SK-N-MC (cell line): ENCODE data around the gene SIRT7.
A peak's percentile ranks its signal among the peaks of the same experiment; 100 is the strongest.

Experiments used
- DNase-seq: peaks from one replicate; pipeline ENCODE4 v3.0.0-alpha.2; 2011; ENCODE audit warnings: low read depth, low spot score
- H3K27ac ChIP-seq: fragments of 200-600 bp; sonication (generic); 2 replicates; pipeline ENCODE4 v1.5.1; 2016; ENCODE audit warnings: mixed run types
- H3K36me3 ChIP-seq: fragments of 200-600 bp; sonication (generic); 2 replicates; pipeline ENCODE4 v1.6.1; 2017; ENCODE audit warnings: antibody characterized with exemption, low read length, mixed read lengths; ENCODE audit not compliant: insufficient read depth
- H3K4me3 ChIP-seq: fragments of 200-600 bp; sonication (generic); 2 replicates; pipeline ENCODE4 v1.5.1; 2016
- H3K9ac ChIP-seq: fragments of 200-600 bp; sonication (generic); 2 replicates; pipeline ENCODE4 v1.8.0; 2017; ENCODE audit warnings: mixed run types, mixed read lengths; ENCODE audit not compliant: insufficient read length
- H3K9me3 ChIP-seq: fragments of 200-600 bp; sonication (generic); 2 replicates; pipeline ENCODE4 v1.6.1; 2017; ENCODE audit warnings: low read depth, mild to moderate bottlenecking, antibody characterized with exemption, low read length, moderate library complexity, mixed read lengths
- EZH2 ChIP-seq: fragments of 200-600 bp; sonication (generic); IDR thresholded peaks from one replicate; pipeline ENCODE4 v1.6.1; 2017; ENCODE audit warnings: antibody characterized with exemption
- FOXP2 ChIP-seq: optimal IDR thresholded peaks from 2 replicates; pipeline ENCODE3; 2011; ENCODE audit warnings: mild to moderate bottlenecking, moderate library complexity; ENCODE audit not compliant: insufficient read depth; ENCODE audit errors: extremely low read length, control extremely low read depth
- POLR2AphosphoS5 ChIP-seq: IDR thresholded peaks from 2 replicates; pipeline ENCODE4 v1.6.1; 2012; ENCODE audit warnings: mild to moderate bottlenecking, low read depth, low read length, borderline replicate concordance

SIRT7 gene

DNA sequence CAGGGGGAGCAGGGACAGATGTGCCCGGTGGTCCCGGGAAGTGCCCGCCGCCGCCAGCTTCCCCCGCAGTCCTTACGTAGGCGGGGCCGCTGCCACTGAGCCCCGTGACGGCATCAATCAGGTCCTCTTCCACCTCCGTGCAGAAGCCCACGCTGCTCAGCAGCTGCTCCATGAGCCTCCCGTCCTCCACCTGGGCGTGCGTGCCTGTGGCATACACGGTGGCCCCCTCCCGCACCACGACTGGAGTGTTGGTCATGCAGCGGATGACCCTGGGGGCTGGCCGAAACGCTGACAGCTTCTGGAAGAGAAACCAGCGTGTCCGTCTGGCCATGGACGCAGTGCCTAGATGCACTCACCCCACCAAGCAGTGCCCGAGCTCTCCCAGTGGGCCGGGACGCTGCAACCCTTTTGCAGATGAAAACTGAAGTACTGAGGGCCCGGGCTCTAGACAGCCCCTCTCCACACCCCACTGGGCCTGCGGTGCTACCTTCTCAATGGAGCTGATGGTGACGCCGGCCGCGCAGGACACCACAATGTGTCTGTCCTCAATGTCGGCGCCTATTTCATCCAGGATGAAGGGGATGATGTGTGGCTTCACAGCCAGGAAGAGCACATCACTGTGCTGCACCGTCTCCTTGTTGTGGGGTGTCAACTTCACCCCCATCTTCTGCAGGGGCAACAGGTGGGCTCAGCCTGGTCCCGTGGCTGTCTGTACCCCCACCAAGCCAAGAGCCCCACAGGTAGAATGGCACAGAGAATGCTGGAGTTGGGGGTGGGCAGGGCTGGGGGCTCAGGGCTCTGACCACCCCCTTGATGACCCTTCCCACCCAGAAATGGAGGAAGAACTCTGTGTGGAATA lies 17.1 kb upstream of the SIRT7 start:
- TF ChIP-seq FOXP2: no peak
- no peak for TF ChIP-seq EZH2
- TF ChIP-seq POLR2AphosphoS5: no peak
- Histone ChIP-seq H3K4me3 (no peak overlapping the region), H3K9me3 (no peaks in the 10 kb centered on the region), H3K36me3 (peaks cover 5% of the 10 kb centered on the region; the same call in 1 of the 2 replicates), H3K9ac (no peak overlapping the region), H3K27ac (no peak overlapping the region)
- DNase-seq: no peak

GRCh38 chr17:81934098-81934757 lies 16.3 kb upstream of the SIRT7 start:
- no peak for TF ChIP-seq POLR2AphosphoS5
- no peak for TF ChIP-seq EZH2
- TF ChIP-seq FOXP2: no peak
- Histone ChIP-seq H3K27ac (no peak overlapping the region), H3K9me3 (no peaks in the 10 kb centered on the region), H3K36me3 (peaks cover 5% of the 10 kb centered on the region; the same call in 1 of the 2 replicates), H3K4me3 (no peak overlapping the region), H3K9ac (no peak overlapping the region)
- no peak for DNase-seq

DNA sequence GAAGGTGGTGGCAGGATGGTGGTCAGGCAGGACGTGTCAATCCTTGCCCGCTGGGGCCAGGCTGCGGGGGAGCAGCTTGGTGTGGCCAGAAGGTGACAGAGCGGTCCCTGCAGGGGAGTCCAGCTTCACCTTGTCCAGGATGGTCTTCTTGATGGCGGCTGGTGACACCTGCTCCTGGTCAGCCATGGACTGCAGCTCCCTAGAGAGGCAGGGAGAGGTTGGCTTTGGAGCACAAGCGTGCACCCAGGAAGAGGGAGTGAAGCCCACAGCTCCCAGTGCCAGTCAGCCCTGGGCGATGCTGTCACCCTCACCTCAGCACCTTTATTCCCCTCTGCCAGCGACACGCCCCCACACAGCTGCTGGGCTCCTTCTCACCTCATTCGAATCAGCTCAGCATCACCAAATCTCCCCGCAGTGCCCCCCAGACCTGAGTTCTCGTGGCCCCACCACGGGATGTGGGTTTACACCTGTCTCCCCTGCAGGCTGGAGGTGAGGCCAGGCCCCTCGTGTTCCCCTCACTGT lies 15.3 kb upstream of the SIRT7 start:
- Histone ChIP-seq H3K36me3 (peaks cover 5% of the 10 kb centered on the region; the same call in 1 of the 2 replicates), H3K27ac (no peak overlapping the region), H3K4me3 (no peak overlapping the region), H3K9me3 (no peaks in the 10 kb centered on the region), H3K9ac (no peak overlapping the region)
- DNase-seq: no peak
- TF ChIP-seq FOXP2 (no peak), EZH2 (no peak), POLR2AphosphoS5 (peak; percentile 27; the same call in 1 of the 2 replicates)

DNA sequence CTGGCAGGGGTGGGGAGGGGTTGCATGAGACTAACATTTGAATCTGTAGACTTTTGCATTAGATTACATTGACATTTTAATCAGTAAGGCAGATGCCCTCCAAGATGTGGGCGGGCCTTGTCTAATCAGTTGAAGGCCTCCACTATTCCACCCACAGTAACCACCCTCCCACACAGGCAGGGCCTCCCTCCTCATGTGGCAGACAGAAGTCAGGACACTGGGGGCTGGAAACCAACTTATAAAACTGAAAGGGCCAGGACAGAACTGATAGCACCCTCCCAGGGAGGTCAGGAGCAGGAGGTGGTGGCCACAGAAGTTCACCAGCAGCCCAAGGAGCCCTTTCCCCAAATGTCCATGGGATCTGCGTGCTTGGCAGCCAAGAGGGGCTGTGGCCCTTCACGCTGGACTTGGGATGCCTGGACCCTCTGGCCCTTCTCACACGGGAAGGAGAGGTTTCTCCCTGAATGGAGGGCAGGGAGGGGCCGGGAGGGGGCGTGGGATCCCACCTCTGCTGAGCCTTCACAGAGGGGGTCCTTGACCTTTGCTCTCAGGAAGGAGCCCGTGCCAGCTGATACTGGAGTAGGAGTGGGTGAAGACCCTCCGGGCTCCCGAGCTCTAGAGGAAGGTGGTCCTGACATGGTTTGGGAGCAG lies 14.5 kb upstream of the SIRT7 start:
- Histone ChIP-seq H3K36me3 (peaks cover 5% of the 10 kb centered on the region; the same call in 1 of the 2 replicates), H3K4me3 (no peak overlapping the region), H3K9me3 (no peaks in the 10 kb centered on the region), H3K27ac (no peak overlapping the region), H3K9ac (no peak overlapping the region)
- DNase-seq: no peak
- peak; percentile 2; the same call in 1 of the 2 replicates for TF ChIP-seq POLR2AphosphoS5
- no peak for TF ChIP-seq EZH2
- no peak for TF ChIP-seq FOXP2

GRCh38 chr17:81931557-81932332 lies 13.8 kb upstream of the SIRT7 start:
- DNase-seq: no peak
- no peak overlapping the region for H3K9ac ChIP-seq
- H3K36me3 ChIP-seq: peaks cover 5% of the 10 kb centered on the region; the same call in 1 of the 2 replicates
- H3K4me3 ChIP-seq: no peak overlapping the region
- TF ChIP-seq EZH2 (no peak), POLR2AphosphoS5 (peak; percentile 70), FOXP2 (no peak)
- no peak overlapping the region; the same call in 1 of the 2 replicates for H3K27ac ChIP-seq
- H3K9me3 ChIP-seq: no peaks in the 10 kb centered on the region

DNA sequence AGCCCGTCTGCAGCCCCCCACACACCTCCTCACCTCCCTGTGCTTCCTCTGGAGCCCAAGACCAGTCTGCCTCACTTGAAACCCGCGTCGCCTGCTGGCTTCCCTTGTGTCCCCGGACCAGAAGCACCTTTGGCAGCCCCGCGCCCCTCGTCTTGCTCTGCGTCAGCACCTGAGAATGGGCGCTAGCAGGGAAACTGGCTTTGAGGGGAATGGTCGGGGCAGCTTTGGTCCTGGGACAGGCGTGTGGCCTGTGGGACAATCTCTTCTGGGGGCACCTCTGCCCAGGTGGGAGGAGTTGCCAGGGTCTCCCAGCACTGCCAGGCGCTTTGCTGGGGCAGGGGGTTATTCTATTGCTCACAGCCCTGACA lies 13.2 kb upstream of the SIRT7 start:
- Histone ChIP-seq H3K27ac (no peak overlapping the region), H3K36me3 (peaks cover 5% of the 10 kb centered on the region; the same call in 1 of the 2 replicates), H3K9me3 (no peaks in the 10 kb centered on the region), H3K4me3 (no peak overlapping the region), H3K9ac (no peak overlapping the region)
- TF ChIP-seq POLR2AphosphoS5 (no peak), EZH2 (no peak), FOXP2 (no peak)
- no peak for DNase-seq

DNA sequence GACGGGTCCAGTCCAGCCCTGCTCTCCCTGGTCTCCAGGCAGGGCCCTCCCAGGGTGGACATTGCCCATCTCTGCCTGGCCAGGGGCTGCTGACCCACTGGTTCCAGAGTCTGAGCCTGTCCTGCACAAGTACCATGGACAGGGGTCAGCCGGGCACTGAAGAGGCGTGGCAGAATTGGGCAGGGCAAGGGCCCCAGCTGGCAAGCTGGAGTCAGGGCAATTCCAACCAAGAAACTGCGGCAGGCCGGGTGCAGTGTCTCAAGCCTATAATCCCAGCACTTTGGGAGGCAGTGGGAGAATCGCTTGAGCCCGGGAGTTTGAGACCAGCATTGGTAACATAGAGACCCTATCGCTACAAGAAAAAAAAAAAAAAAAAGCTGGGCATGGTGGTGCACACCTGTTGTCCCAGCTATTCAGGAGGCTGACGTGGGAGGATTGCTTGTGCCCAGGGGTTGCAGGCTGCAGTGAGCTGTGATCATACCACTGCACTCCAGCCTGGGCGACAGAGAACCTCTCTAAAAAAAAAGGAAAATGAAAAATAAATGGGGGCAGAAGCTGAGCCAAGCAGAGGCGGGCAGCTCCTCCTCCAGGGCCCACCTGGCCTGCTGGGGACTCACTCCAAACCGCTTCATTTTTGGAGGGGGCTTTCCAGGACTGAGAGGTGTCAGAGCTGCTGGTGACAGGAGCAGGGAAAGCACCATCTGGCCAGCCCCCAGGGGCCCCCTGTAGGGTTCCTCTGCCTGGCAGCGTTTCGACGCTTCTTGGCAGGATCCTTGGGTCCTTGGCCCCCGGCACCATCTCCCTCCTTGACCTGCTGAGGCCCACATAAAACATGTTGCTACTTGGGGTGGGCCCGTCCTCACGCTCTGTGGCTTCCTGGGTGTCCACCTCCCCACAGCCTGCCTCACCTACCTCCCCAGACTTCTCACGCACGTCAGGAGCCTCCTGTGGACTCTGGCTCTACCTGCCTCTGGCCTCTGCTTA lies 12.5 kb upstream of the SIRT7 start:
- DNase-seq: no peak
- Histone ChIP-seq H3K36me3 (peaks cover 5% of the 10 kb centered on the region; the same call in 1 of the 2 replicates), H3K9me3 (no peaks in the 10 kb centered on the region), H3K27ac (no peak overlapping the region), H3K4me3 (no peak overlapping the region), H3K9ac (no peak overlapping the region)
- no peak for TF ChIP-seq EZH2
- TF ChIP-seq POLR2AphosphoS5: no peak
- TF ChIP-seq FOXP2: no peak
